K562 (cell line): ENCODE results near the gene ANKZF1. TPM values are rescaled to one million over a fixed set of nuclear protein-coding genes. Genes with fewer than 3 reads are reported as not detected.

Experiments
- ATAC-seq: fragments of 200-7000 bp; cut with Tn5 transposase; 3 replicates; pipeline ENCODE4 v1.9.1; 2020; ENCODE audit warnings: moderate library complexity
- BruUV-seq: library from RNA; stranded (reverse); fragments of 400-500 nt; replicated peaks from 2 replicates; lab custom pipeline; 2021; lab: Mats Ljungman, UMichigan
- CTCF ChIA-PET: fragments of 300-600 bp; formaldehyde crosslinking; extraction: SDS; loops from one replicate; lab custom pipeline; 2021; ENCODE audit warnings: low intra/inter-chr PET ratio; lab: Yijun Ruan, JAX
- POLR2A ChIA-PET: fragments of 300-600, 350-650 bp; sonication (Branson Sonifier 250); formaldehyde crosslinking; extraction: SDS; loops from one replicate; lab custom pipeline; 2021; ENCODE audit warnings: antibody characterized with exemption, inconsistent platforms; lab: Yijun Ruan, JAX
- DNase-seq, 4 experiments: peaks; one replicate each; pipeline versions ENCODE4 v3.0.0 to v3.0.0-alpha.2; 2011 to 2018; ENCODE audit warnings: low spot score in 3 of 4, mixed read lengths in 3 of 4; ENCODE audit errors: extremely low read depth in 1 of 4
- FAIRE-seq: peaks from 2 replicates; lab custom pipeline; 2011; peaks lifted over from hg19 to GRCh38; lab: Jason Lieb, UNC
- H2AFZ ChIP-seq: 2 replicates; pipeline ENCODE4 v1.6.0; 2011; ENCODE audit warnings: low read depth, low read length, control low read depth, inconsistent platforms
- H3K27ac ChIP-seq: fragments of 200-600 bp; 3 replicates; pipeline ENCODE4 v1.8.0; 2011; ENCODE audit warnings: low read depth, mild to moderate bottlenecking, control low read depth, inconsistent platforms, low read length, moderate library complexity, mixed read lengths; ENCODE audit errors: extremely low read depth
- H3K27me3 ChIP-seq, 2 experiments: fragments of 300-600 bp in 1 of 2; 2 replicates in 1 of 2; 3 replicates in 1 of 2; pipeline versions ENCODE4 v1.6.0 to v1.8.0; 2011; ENCODE audit warnings: inconsistent platforms in 2 of 2, low read length in 2 of 2, mild to moderate bottlenecking in 1 of 2, mixed read lengths in 1 of 2, moderate library complexity in 1 of 2; ENCODE audit not compliant: control insufficient read depth in 2 of 2, insufficient read depth in 2 of 2
- H3K36me3 ChIP-seq: fragments of 300-600 bp; 3 replicates; pipeline ENCODE4 v1.8.0; 2011; ENCODE audit warnings: mild to moderate bottlenecking, low read length, inconsistent platforms; ENCODE audit not compliant: control insufficient read depth, insufficient read depth
- H3K4me1 ChIP-seq, 2 experiments: fragments of 200-600 bp in 1 of 2; replicated peaks in 1 of 2; 2 replicates in 1 of 2; 3 replicates in 1 of 2; pipeline versions ENCODE4 v1.5.1 to v1.8.0; 2011; ENCODE audit warnings: inconsistent platforms in 2 of 2, low read length in 2 of 2, mild to moderate bottlenecking in 1 of 2, mixed read lengths in 1 of 2, moderate library complexity in 1 of 2; ENCODE audit not compliant: control insufficient read depth in 2 of 2, insufficient read depth in 2 of 2
- H3K4me2 ChIP-seq: 2 replicates; pipeline ENCODE4 v1.6.1; 2011; ENCODE audit warnings: low read length, control low read depth, inconsistent platforms, mixed read lengths; ENCODE audit not compliant: insufficient read depth
- H3K4me3 ChIP-seq: fragments of 200-600 bp; sonication (generic), shearing (Covaris generic); 2 replicates; pipeline ENCODE4 v1.5.1; 2016; ENCODE audit warnings: control low read depth, inconsistent platforms
- H3K79me2 ChIP-seq: fragments of 200-600 bp; 3 replicates; pipeline ENCODE4 v1.8.0; 2011; ENCODE audit warnings: low read length, inconsistent platforms; ENCODE audit not compliant: control insufficient read depth, insufficient read depth
- H3K9ac ChIP-seq, 2 experiments: 2 replicates each; pipeline versions ENCODE4 v1.6.0 to v1.6.1; 2011; ENCODE audit warnings: low read depth in 2 of 2, low read length in 2 of 2, control low read depth in 1 of 2, inconsistent platforms in 1 of 2, mild to moderate bottlenecking in 1 of 2, mixed read lengths in 1 of 2; ENCODE audit not compliant: insufficient read depth in 1 of 2
- H3K9me1 ChIP-seq: one replicate; pipeline ENCODE4 v1.6.0; 2011; ENCODE audit warnings: inconsistent platforms, mild to moderate bottlenecking, low read length, moderate library complexity; ENCODE audit not compliant: control insufficient read depth, insufficient read depth
- H3K9me3 ChIP-seq: replicated peaks from 2 replicates; pipeline ENCODE4 v1.5.1; 2011; ENCODE audit warnings: low read depth, low read length, inconsistent platforms; ENCODE audit not compliant: control insufficient read depth, insufficient read depth
- H4K20me1 ChIP-seq: replicated peaks from 2 replicates; pipeline ENCODE4 v1.6.1; 2011; ENCODE audit warnings: low read length, inconsistent platforms, mixed read lengths; ENCODE audit not compliant: control insufficient read depth, insufficient read depth
- CBX3 ChIP-seq, 2 experiments: IDR thresholded peaks; 1 replicate in 1 of 2; 2 replicates in 1 of 2; pipeline ENCODE4 v1.6.1; 2012; ENCODE audit warnings: inconsistent platforms in 2 of 2, low read length in 2 of 2, borderline replicate concordance in 1 of 2, control low read depth in 1 of 2
- CCNT2 ChIP-seq: IDR thresholded peaks from 2 replicates; pipeline ENCODE4 v1.6.1; 2011; ENCODE audit warnings: borderline replicate concordance, low read depth, mild to moderate bottlenecking, moderate library complexity, mixed read lengths, low read length; ENCODE audit not compliant: insufficient read length; ENCODE audit errors: extremely low read depth
- GTF2F1 ChIP-seq: IDR thresholded peaks from 2 replicates; pipeline ENCODE4 v1.6.1; 2011; ENCODE audit warnings: low read depth, low read length, improper control_type of control experiment
- KHSRP ChIP-seq: fragments of 450-650 bp; IDR thresholded peaks from 2 replicates; pipeline ENCODE4 v1.6.1; 2017
- KLF16 ChIP-seq: IDR thresholded peaks from 2 replicates; pipeline ENCODE4 v1.6.1; 2016; ENCODE audit warnings: antibody characterized with exemption
- NFIX ChIP-seq: fragments of 250-450 bp; sonication (Bioruptor Pico); IDR thresholded peaks from 2 replicates; pipeline ENCODE4 v1.4.0; 2020; ENCODE audit warnings: low read depth, mild to moderate bottlenecking, moderate library complexity
- RCOR1 ChIP-seq, 2 experiments: IDR thresholded peaks; 2 replicates each; pipeline ENCODE4 v1.6.1; 2012; ENCODE audit warnings: low read depth in 2 of 2, low read length in 2 of 2, borderline replicate concordance in 1 of 2, improper control_type of control experiment in 1 of 2
- SIRT6 ChIP-seq: IDR thresholded peaks from one replicate; pipeline ENCODE4 v1.6.1; 2012; ENCODE audit warnings: low read depth, mild to moderate bottlenecking, control low read depth, inconsistent platforms, low read length, moderate library complexity
- ZBTB26 ChIP-seq: fragments of 450-650 bp; formaldehyde crosslinking; IDR thresholded peaks from 2 replicates; pipeline ENCODE4 v1.4.0; 2022; ENCODE audit warnings: missing genetic modification characterization
- ZNF165 ChIP-seq: fragments of 250-450 bp; sonication (Bioruptor Pico); IDR thresholded peaks from 2 replicates; pipeline ENCODE4 v1.4.0; 2020; ENCODE audit warnings: borderline replicate concordance
- ZNF583 ChIP-seq: fragments of 250-450 bp; sonication (Bioruptor Pico); IDR thresholded peaks from 2 replicates; pipeline ENCODE4 v1.4.0; 2020
- WGBS: fragments of 100-300 bp; shearing (Covaris generic); methylation state at CpG from one replicate; pipeline ENCODE4 v1.1.6; 2016; ENCODE audit warnings: low coverage, mixed read lengths; ENCODE audit not compliant: insufficient coverage; ENCODE audit errors: missing lambda C conversion rate; 5-methylcytosine and 5-hydroxymethylcytosine counted together
- in situ Hi-C: fragments of 300-500 bp; cut with MboI; formaldehyde crosslinking; loops from 4 replicates; pipeline ENCODE4 v1.15.0; 2018; ENCODE audit warnings: inconsistent platforms, mixed read lengths
- intact Hi-C: fragments of 100-400 bp; cut with micrococcal nuclease; formaldehyde crosslinking; loops from 2 replicates; pipeline ENCODE4 v1.14.2; 2022
- polyA plus RNA-seq, 8 experiments: library from polyadenylated mRNA; depleted of rRNA in 4 of 8; stranded (reverse) in 5 of 8; unstranded in 3 of 8; fragments of >200 nt; fragmentation: Nextera tagmentation in 2 of 8; fragmentation: Illumina TruSeq in 1 of 8; extraction: Ambion mirVana in 2 of 8; extraction: Trizol in 1 of 8; gene quantifications; 2 replicates each; pipeline versions ENCODE4 v1.2.1 to v1.2.3, GENCODE V29; 2011 to 2014; ENCODE audit warnings: inconsistent platforms in 1 of 8, missing spikeins in 1 of 8
- total RNA-seq, 7 experiments: library from RNA; depleted of rRNA in 6 of 7; stranded (reverse); fragments of >200 nt in 6 of 7; fragmentation: Illumina TruSeq in 2 of 7; extraction: Trizol in 2 of 7; gene quantifications; 2 replicates each; pipeline versions ENCODE4 v1.2.1 to v1.2.3, GENCODE V29; 2011 to 2021; ENCODE audit warnings: low replicate concordance in 1 of 7
- TF ChIP-seq, protein P1 (sequence below): sonication (generic); formaldehyde crosslinking; IDR thresholded peaks from 2 replicates; pipeline ENCODE4 v1.8.0; 2022; ENCODE audit warnings: mild to moderate bottlenecking, missing genetic modification reagents

ANKZF1 gene
- total and polyA plus RNA-seq, 9 of the 15 experiments (the other 6 are each of a cell fraction or from before 2014, with no cell fraction given): 3.1 to 60.6 (median 31.0) TPM

- WGBS: no CpG with 5 or more reads among the region's 1 CpG
- Histone ChIP-seq H3K9ac (no peak overlapping the region), H3K9me3 (no peaks in the 10 kb centered on the region), H3K4me2 (no peak overlapping the region), H2AFZ (no peak overlapping the region), H3K27me3 (no peaks in the 10 kb centered on the region), H3K27ac (no peak overlapping the region), H3K4me1 (peaks cover 4 to 11% of the 10 kb centered on the region in 2 experiments; a peak in 3 of 5 replicates), H3K36me3 (no peaks in the 10 kb centered on the region), H3K79me2 (no peaks in the 10 kb centered on the region), H3K9me1 (no peaks in the 10 kb centered on the region), H3K4me3 (no peak overlapping the region), H4K20me1 (no peaks in the 10 kb centered on the region)
- ChIA-PET POLR2A (interaction anchor here (0.6 kb wide), 1 partner anchor 12 kb away, joined by 3 read pairs; no protein-coding TSS in a partner anchor), CTCF (no interaction called here)
- in situ Hi-C loops (no loop called here), intact Hi-C loops (no loop called here)
- FAIRE-seq (no peak), DNase-seq (no peak), ATAC-seq (no peak)
- no TSS peak for BruUV-seq
- TF ChIP-seq ZNF583 (CRISPR knock-in tag): no peak
- no peak for TF ChIP-seq ZNF165 (CRISPR knock-in tag)
- TF ChIP-seq ZBTB26: no peak
- no peak for TF ChIP-seq RCOR1 (IDR thresholded peaks at IDR 0.05; ENCODE audit: borderline replicate concordance in 1 of 2, low read depth in 2 of 2, low read length in 2 of 2)
- no peak for TF ChIP-seq GTF2F1
- no peak for TF ChIP-seq SIRT6
- no peak for TF ChIP-seq CCNT2
- no peak for TF ChIP-seq CBX3 (IDR thresholded peaks at IDR 0.05; ENCODE audit: borderline replicate concordance in 1 of 2, low read length in 2 of 2)
- TF ChIP-seq, protein P1, sequence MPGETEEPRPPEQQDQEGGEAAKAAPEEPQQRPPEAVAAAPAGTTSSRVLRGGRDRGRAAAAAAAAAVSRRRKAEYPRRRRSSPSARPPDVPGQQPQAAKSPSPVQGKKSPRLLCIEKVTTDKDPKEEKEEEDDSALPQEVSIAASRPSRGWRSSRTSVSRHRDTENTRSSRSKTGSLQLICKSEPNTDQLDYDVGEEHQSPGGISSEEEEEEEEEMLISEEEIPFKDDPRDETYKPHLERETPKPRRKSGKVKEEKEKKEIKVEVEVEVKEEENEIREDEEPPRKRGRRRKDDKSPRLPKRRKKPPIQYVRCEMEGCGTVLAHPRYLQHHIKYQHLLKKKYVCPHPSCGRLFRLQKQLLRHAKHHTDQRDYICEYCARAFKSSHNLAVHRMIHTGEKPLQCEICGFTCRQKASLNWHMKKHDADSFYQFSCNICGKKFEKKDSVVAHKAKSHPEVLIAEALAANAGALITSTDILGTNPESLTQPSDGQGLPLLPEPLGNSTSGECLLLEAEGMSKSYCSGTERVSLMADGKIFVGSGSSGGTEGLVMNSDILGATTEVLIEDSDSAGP (CRISPR knock-in tag): no peak
- no peak for TF ChIP-seq NFIX (CRISPR knock-in tag)
- TF ChIP-seq KHSRP: no peak
- no peak for TF ChIP-seq KLF16
Observed at GRCh38 chr2:219266886-219267285, 37.3 kb downstream of the ANKZF1 start.
